ENCODE data around the gene ADARB2.

Gene ADARB2

GRCh38 chr10:1594372-1595241, 142.7 kb downstream of the ADARB2 start:
- DNase-seq (ENCODE audit: low read depth in 2 of 2) = no peak

GRCh38 chr10:1591742-1592141, 145.6 kb downstream of the ADARB2 start:
- no peak for DNase-seq (ENCODE audit: low read depth in 2 of 2)

GRCh38 chr10:1591045-1591444, 146.3 kb downstream of the ADARB2 start:
- no peak for DNase-seq (ENCODE audit: low read depth in 2 of 2)

- no peak for DNase-seq (ENCODE audit: low read depth in 2 of 2)
Observed at GRCh38 chr10:1589257-1589656, 148.1 kb downstream of the ADARB2 start.

GRCh38 chr10:1582739-1583138, 154.6 kb downstream of the ADARB2 start:
- no peak for DNase-seq (ENCODE audit: low read depth in 2 of 2)

- DNase-seq (ENCODE audit: low read depth in 2 of 2) = no peak
Observed at GRCh38 chr10:1581189-1581588, 156.1 kb downstream of the ADARB2 start.

GRCh38 chr10:1579671-1580070, 157.7 kb downstream of the ADARB2 start:
- DNase-seq (ENCODE audit: low read depth in 2 of 2) = no peak

- DNase-seq (ENCODE audit: low read depth in 2 of 2) = no peak
Observed at GRCh38 chr10:1579141-1579491, 158.2 kb downstream of the ADARB2 start.

- DNase-seq (ENCODE audit: low read depth in 2 of 2) = no peak
Observed at GRCh38 chr10:1578392-1579140, 158.8 kb downstream of the ADARB2 start.

- DNase-seq (ENCODE audit: low read depth in 2 of 2) = no peak
Observed at GRCh38 chr10:1577945-1578344, 159.4 kb downstream of the ADARB2 start.

- no peak for DNase-seq (ENCODE audit: low read depth in 2 of 2)
Observed at GRCh38 chr10:1577373-1577770, 160.0 kb downstream of the ADARB2 start.

GRCh38 chr10:1576467-1577372, 160.6 kb downstream of the ADARB2 start:
- no peak for DNase-seq (ENCODE audit: low read depth in 2 of 2)

GRCh38 chr10:1575481-1576244, 161.7 kb downstream of the ADARB2 start:
- no peak for DNase-seq (ENCODE audit: low read depth in 2 of 2)

- DNase-seq (ENCODE audit: low read depth in 2 of 2) = no peak
Observed at GRCh38 chr10:1574719-1575118, 162.6 kb downstream of the ADARB2 start.

- no peak for DNase-seq (ENCODE audit: low read depth in 2 of 2)
Observed at GRCh38 chr10:1573981-1574380, 163.3 kb downstream of the ADARB2 start.

GRCh38 chr10:1573334-1573969, 163.9 kb downstream of the ADARB2 start:
- DNase-seq (ENCODE audit: low read depth in 2 of 2) = no peak

- no peak for DNase-seq (ENCODE audit: low read depth in 2 of 2)
Observed at GRCh38 chr10:1572519-1573333, 164.6 kb downstream of the ADARB2 start.

GRCh38 chr10:1571587-1572237, 165.6 kb downstream of the ADARB2 start:
- DNase-seq (ENCODE audit: low read depth in 2 of 2) = no peak

GRCh38 chr10:1570416-1571051, 166.8 kb downstream of the ADARB2 start:
- DNase-seq (ENCODE audit: low read depth in 2 of 2) = no peak
